SU-DHL-6 (cell line): Measurements from ENCODE around the gene MGRN1.

Experiments
- H2AFZ ChIP-seq: fragments of 200-600 bp; sonication (generic); 2 replicates; pipeline ENCODE4 v1.6.1; 2014; ENCODE audit warnings: low read depth, mild to moderate bottlenecking, moderate library complexity, mixed read lengths, antibody characterized with exemption, low read length; ENCODE audit not compliant: severe bottlenecking
- H3F3A ChIP-seq: fragments of 200-600 bp; shearing (Covaris generic); 2 replicates; pipeline ENCODE4 v1.6.0; 2016; ENCODE audit warnings: antibody characterized with exemption, mild to moderate bottlenecking; ENCODE audit not compliant: insufficient read depth
- H3K27ac ChIP-seq: fragments of 200-600 bp; sonication (generic); 2 replicates; pipeline ENCODE4 v1.5.1; 2016; ENCODE audit warnings: low read depth, mild to moderate bottlenecking, low read length, moderate library complexity, mixed read lengths
- H3K27me3 ChIP-seq: fragments of 200-600 bp; sonication (generic), shearing (Covaris generic); 2 replicates; pipeline ENCODE4 v1.6.0; 2014; ENCODE audit warnings: mild to moderate bottlenecking, low read length
- H3K36me3 ChIP-seq: fragments of 200-600 bp; sonication (generic); 2 replicates; pipeline ENCODE4 v1.6.1; 2014; ENCODE audit warnings: mild to moderate bottlenecking, low read length, mixed read lengths
- H3K4me2 ChIP-seq: fragments of 300-600, 200-600 bp; shearing (Covaris generic), sonication (generic); 2 replicates; pipeline ENCODE4 v1.6.0; 2014; ENCODE audit warnings: low read length, low read depth, mild to moderate bottlenecking; ENCODE audit not compliant: poor library complexity, severe bottlenecking
- H3K4me3 ChIP-seq: fragments of 200-600 bp; sonication (generic); 2 replicates; pipeline ENCODE4 v1.5.1; 2014; ENCODE audit warnings: antibody characterized with exemption, low read length, mild to moderate bottlenecking, mixed read lengths; ENCODE audit not compliant: insufficient read depth, poor library complexity, severe bottlenecking
- H3K79me2 ChIP-seq: fragments of 200-600 bp; sonication (generic); 2 replicates; pipeline ENCODE4 v1.6.1; 2014; ENCODE audit warnings: mild to moderate bottlenecking, low read length, moderate library complexity; ENCODE audit not compliant: insufficient read depth
- H3K9ac ChIP-seq: fragments of 200-600 bp; sonication (generic); 2 replicates; pipeline ENCODE4 v1.7.0; 2014; ENCODE audit warnings: mild to moderate bottlenecking, low read length
- H3K9me2 ChIP-seq: fragments of 200-600 bp; sonication (generic); replicated peaks from 2 replicates; pipeline ENCODE4 v1.6.1; 2014; ENCODE audit warnings: low read length; ENCODE audit not compliant: insufficient read depth
- H3K9me3 ChIP-seq: fragments of 200-600 bp; sonication (generic); 2 replicates; pipeline ENCODE4 v1.6.1; 2014; ENCODE audit warnings: low read length, mixed read lengths; ENCODE audit not compliant: insufficient read depth
- H4K20me1 ChIP-seq: fragments of 200-600 bp; sonication (generic); 2 replicates; pipeline ENCODE4 v1.6.1; 2014; ENCODE audit warnings: low read depth, mild to moderate bottlenecking, antibody characterized with exemption, low read length, moderate library complexity, mixed read lengths
- CTCF ChIP-seq: fragments of 200-600 bp; sonication (generic); IDR thresholded peaks from one replicate; pipeline ENCODE4 v1.5.1; 2017; ENCODE audit warnings: antibody characterized with exemption, mild to moderate bottlenecking, low read length, moderate library complexity; ENCODE audit not compliant: insufficient read depth, poor library complexity, severe bottlenecking
- EZH2phosphoT487 ChIP-seq: fragments of 200-600 bp; sonication (generic), shearing (Covaris generic); conservative IDR thresholded peaks from 2 replicates; pipeline ENCODE4 v1.6.1; 2018; ENCODE audit warnings: mild to moderate bottlenecking, antibody characterized with exemption, low read length, moderate library complexity, mixed read lengths

The MGRN1 gene

GRCh38 chr16:4615384-4616046 is 9.1 kb upstream of the MGRN1 start:
- H3K27ac ChIP-seq, result peak overlapping the region; percentile 71
- H3K4me3 ChIP-seq, result peak overlapping the region; percentile 94
- peak overlapping the region; percentile 66 for H3K4me2 ChIP-seq
- no peaks in the 10 kb centered on the region for H4K20me1 ChIP-seq
- peaks cover 11% of the 10 kb centered on the region; the same call in 1 of the 2 replicates for H3K79me2 ChIP-seq
- no peaks in the 10 kb centered on the region for H3K9me2 ChIP-seq
- H3K27me3 ChIP-seq, result no peaks in the 10 kb centered on the region
- TF ChIP-seq CTCF (no peak), EZH2phosphoT487 (no peak)
- H3K9me3 ChIP-seq, result no peaks in the 10 kb centered on the region
- 0 out of 2 replicates have a peak, but pooled peaks cover 4% of the 10 kb centered on the region for H3F3A ChIP-seq
- H2AFZ ChIP-seq, result peak overlapping the region; percentile 80
- H3K36me3 ChIP-seq, result no peaks in the 10 kb centered on the region
- peak overlapping the region; percentile 72 for H3K9ac ChIP-seq

GRCh38 chr16:4616047-4616811 is 8.4 kb upstream of the MGRN1 start:
- H3K4me2 ChIP-seq, result peak overlapping the region; percentile 85
- no peaks in the 10 kb centered on the region for H3K36me3 ChIP-seq
- no peaks in the 10 kb centered on the region for H3K9me3 ChIP-seq
- H4K20me1 ChIP-seq, result no peaks in the 10 kb centered on the region
- no peaks in the 10 kb centered on the region for H3K27me3 ChIP-seq
- H3K9ac ChIP-seq, result peak overlapping the region; percentile 72
- TF ChIP-seq EZH2phosphoT487, result no peak
- TF ChIP-seq CTCF, result peak; percentile 57
- peak overlapping the region; percentile 84 for H2AFZ ChIP-seq
- peaks cover 11% of the 10 kb centered on the region; the same call in 1 of the 2 replicates for H3K79me2 ChIP-seq
- H3F3A ChIP-seq, result 0 out of 2 replicates have a peak, but pooled peaks cover 4% of the 10 kb centered on the region
- H3K27ac ChIP-seq, result peak overlapping the region; percentile 84
- peak overlapping the region; percentile 94 for H3K4me3 ChIP-seq
- no peaks in the 10 kb centered on the region for H3K9me2 ChIP-seq

GRCh38 chr16:4617880-4618279 is 6.7 kb upstream of the MGRN1 start:
- 0 out of 2 replicates have a peak, but pooled peaks cover 4% of the 10 kb centered on the region for H3F3A ChIP-seq
- H3K9ac ChIP-seq, result no peak overlapping the region
- no peaks in the 10 kb centered on the region for H3K36me3 ChIP-seq
- peaks cover 7% of the 10 kb centered on the region; the same call in 1 of the 2 replicates for H3K79me2 ChIP-seq
- no peaks in the 10 kb centered on the region for H3K27me3 ChIP-seq
- no peak overlapping the region for H2AFZ ChIP-seq
- no peaks in the 10 kb centered on the region for H3K9me3 ChIP-seq
- no peaks in the 10 kb centered on the region for H3K9me2 ChIP-seq
- TF ChIP-seq CTCF (no peak), EZH2phosphoT487 (no peak)
- no peak overlapping the region for H3K4me2 ChIP-seq
- no peak overlapping the region for H3K27ac ChIP-seq
- H4K20me1 ChIP-seq, result no peaks in the 10 kb centered on the region
- no peak overlapping the region for H3K4me3 ChIP-seq
